Kidney epithelial cell (primary cell): ENCODE results near the gene ATG13. TPM values are rescaled to one million over a fixed set of nuclear protein-coding genes. Genes with fewer than 3 reads are reported as not detected.

Source experiments
- DNase-seq: peaks from one replicate; pipeline ENCODE4 v3.0.0-alpha.2; 2010; ENCODE audit warnings: low read depth
- H3K27me3 ChIP-seq: 2 replicates; pipeline ENCODE4 v1.6.0; 2011; ENCODE audit warnings: low read length; ENCODE audit not compliant: control insufficient read depth, insufficient read depth
- H3K36me3 ChIP-seq: 2 replicates; pipeline ENCODE4 v1.5.1; 2011; ENCODE audit warnings: low read length; ENCODE audit not compliant: control insufficient read depth, insufficient read depth
- H3K4me3 ChIP-seq: 2 replicates; pipeline ENCODE4 v1.5.1; 2011; ENCODE audit warnings: low read depth, mild to moderate bottlenecking, control low read depth, low read length
- total RNA-seq: library from RNA; depleted of rRNA; stranded (reverse); fragments of >200 nt; gene quantifications from 2 replicates; pipeline ENCODE4 v1.2.3, GENCODE V29; 2015
- TF ChIP-seq, protein P1 (sequence below): IDR thresholded peaks from 2 replicates; pipeline ENCODE4 v1.5.1; 2011; ENCODE audit warnings: mild to moderate bottlenecking, moderate library complexity, low read length, control low read depth, inconsistent platforms; ENCODE audit not compliant: insufficient read depth, poor library complexity, severe bottlenecking

Gene ATG13
- total RNA-seq, 1 donor from 2014 or later = 90.7 TPM

DNA sequence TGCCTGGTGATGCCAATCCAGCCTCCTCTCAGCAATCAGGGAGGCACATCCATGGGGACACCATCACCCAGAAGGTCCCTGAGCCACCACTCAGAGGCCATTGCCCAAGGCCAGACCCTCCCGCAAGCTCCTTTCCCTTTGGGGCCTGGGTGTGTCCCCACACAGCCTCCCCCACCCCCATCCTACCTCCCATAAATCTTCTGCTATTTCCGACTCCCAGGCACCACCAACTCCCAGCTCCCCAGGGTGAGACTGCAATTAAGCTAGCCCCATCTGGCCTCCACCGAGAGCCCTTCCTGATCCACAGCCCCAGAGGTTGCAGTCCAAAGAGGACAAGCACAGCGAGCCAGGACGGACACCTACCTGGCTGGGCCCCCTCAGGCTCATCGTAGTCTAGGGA lies 76.7 kb downstream of the ATG13 start:
- DNase-seq = no peak
- no peak overlapping the region for H3K4me3 ChIP-seq
- H3K36me3 ChIP-seq = peaks cover 4% of the 10 kb centered on the region
- no peaks in the 10 kb centered on the region for H3K27me3 ChIP-seq
- TF ChIP-seq, protein P1, sequence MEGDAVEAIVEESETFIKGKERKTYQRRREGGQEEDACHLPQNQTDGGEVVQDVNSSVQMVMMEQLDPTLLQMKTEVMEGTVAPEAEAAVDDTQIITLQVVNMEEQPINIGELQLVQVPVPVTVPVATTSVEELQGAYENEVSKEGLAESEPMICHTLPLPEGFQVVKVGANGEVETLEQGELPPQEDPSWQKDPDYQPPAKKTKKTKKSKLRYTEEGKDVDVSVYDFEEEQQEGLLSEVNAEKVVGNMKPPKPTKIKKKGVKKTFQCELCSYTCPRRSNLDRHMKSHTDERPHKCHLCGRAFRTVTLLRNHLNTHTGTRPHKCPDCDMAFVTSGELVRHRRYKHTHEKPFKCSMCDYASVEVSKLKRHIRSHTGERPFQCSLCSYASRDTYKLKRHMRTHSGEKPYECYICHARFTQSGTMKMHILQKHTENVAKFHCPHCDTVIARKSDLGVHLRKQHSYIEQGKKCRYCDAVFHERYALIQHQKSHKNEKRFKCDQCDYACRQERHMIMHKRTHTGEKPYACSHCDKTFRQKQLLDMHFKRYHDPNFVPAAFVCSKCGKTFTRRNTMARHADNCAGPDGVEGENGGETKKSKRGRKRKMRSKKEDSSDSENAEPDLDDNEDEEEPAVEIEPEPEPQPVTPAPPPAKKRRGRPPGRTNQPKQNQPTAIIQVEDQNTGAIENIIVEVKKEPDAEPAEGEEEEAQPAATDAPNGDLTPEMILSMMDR = no peak

DNA sequence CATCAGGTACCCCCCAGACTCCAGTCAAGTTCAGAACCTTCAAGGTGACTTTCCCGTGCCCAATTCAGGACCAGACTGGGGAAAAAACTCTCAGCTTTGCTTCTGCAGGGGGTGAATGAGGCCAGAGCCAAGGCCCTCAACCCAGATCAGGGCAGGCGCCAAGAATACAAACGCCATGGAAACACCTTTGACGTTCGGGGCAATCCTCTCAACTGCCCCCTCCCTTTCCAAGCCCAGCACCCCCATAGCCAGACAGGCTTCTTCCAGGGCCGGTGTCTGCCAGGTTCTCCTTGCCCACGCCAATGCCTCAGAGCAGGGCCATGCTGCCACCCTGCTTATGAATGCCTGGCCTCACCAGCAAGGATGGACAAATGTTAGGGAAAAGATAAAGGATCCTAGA lies 77.3 kb downstream of the ATG13 start:
- Histone ChIP-seq H3K36me3 (peaks cover 4% of the 10 kb centered on the region), H3K4me3 (no peak overlapping the region), H3K27me3 (no peaks in the 10 kb centered on the region)
- no peak for DNase-seq
- TF ChIP-seq, protein P1 = no peak

DNA sequence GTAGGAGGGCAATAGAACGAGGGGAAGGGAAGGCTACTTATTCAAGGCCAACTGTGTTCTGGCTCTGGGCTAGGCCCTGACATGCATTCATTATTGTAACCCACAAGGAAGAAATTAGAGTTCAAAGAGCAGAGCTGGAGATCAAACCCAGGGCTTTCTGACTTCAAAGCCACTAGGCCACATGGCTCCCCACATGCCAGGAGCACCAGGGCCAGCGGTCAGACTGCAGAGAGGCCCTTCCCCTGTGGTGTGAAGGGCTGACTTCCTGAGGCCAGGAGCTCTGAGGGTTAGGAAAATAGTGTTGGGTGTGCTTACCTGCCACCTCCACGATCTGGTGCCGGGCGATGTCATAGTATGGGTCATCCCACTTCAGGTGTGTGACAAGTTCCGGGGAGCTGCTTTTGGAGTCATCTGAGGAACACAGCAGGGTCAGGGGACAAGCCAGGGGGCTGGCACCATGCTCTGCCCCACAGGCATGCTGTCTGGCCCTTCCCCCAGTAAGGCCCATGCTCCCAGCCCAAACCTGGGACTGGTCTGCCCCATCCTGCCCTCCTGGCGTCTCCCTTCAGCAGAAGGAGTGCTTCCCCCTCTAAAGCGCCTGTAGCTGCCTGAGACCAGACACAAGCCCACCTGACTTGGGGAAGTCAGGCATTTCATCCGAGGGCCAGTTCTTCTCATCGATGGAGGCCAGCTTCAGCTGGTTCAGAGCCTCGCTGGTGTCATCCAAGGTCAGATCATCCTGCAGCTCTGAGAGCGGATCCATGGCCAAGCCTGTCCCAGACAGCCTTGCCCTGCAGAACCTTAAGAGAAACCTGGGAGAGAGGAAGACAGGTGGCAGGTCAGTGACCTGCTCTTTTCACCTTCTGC lies 78.2 kb downstream of the ATG13 start:
- Histone ChIP-seq H3K27me3 (no peaks in the 10 kb centered on the region), H3K4me3 (no peak overlapping the region), H3K36me3 (peaks cover 4% of the 10 kb centered on the region)
- DNase-seq = no peak
- TF ChIP-seq, protein P1 = no peak

DNA sequence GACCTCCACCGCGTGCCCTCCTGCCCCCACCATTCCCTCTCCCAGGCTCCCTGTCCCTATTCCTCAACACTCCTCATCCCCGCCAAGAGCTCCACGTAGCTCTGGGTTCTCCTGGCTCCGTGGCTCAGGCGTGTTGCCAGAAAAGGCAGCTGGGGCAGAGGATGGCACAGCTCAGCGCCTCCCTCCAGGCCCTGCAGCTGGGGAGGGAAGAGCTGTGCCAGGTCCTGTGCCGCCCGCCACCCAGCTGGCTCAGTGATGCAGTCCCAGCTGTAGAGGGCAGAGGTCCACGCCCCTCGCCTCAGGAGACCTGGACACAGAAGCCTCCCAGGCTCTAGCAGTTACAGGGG lies 78.8 kb downstream of the ATG13 start:
- no peak overlapping the region for H3K4me3 ChIP-seq
- TF ChIP-seq, protein P1 = no peak
- H3K27me3 ChIP-seq = no peaks in the 10 kb centered on the region
- H3K36me3 ChIP-seq = peaks cover 4% of the 10 kb centered on the region
- no peak for DNase-seq

DNA sequence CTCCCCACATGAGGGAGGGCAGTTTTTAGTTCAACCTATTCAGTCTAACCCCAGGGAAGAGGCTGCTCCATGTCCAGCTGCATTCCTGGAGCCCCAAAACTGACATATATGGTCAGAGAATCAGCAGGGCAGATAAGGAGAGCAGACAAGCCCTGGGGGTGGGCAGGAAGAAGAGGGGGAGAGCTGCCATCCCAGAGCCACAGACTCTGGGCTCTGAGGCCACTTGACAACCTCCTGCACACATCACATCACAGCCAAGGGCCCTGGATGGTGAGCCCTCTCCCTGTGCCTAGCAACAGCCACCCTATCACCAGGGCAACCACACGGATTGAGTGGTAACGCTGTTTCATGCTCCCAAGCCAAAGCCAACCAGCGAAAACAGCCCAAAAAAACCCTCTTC lies 80.0 kb downstream of the ATG13 start:
- no peak for DNase-seq
- Histone ChIP-seq H3K4me3 (no peak overlapping the region), H3K27me3 (no peaks in the 10 kb centered on the region), H3K36me3 (peaks cover 4% of the 10 kb centered on the region)
- TF ChIP-seq, protein P1 = no peak

DNA sequence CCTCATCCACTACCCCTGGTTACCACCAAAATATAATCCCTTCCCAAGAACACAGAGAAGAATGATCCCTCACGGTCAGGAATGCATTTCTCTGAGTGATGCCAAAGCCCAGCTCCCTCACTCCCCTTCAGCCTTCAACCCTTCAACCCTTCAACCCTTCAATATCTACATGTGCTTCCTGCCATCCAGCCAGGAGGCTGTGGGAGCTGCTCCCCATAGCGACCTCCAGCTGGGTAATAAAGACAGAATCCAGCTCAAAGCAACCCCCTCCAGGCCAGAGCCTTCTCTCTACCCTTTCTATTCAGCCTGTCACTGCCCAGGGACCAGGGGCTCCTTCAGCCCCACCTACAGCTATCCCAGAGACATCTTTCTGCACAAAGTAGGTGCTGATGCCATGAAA lies 80.4 kb downstream of the ATG13 start:
- Histone ChIP-seq H3K36me3 (peaks cover 4% of the 10 kb centered on the region), H3K27me3 (no peaks in the 10 kb centered on the region), H3K4me3 (no peak overlapping the region)
- TF ChIP-seq, protein P1 = no peak
- no peak for DNase-seq
